Thymus (tissue), 14 donors: Measurements from ENCODE around the gene EFCAB3. TPM values are rescaled to one million over a fixed set of nuclear protein-coding genes. Genes with fewer than 3 reads are reported as not detected.

Experiments
- DNase-seq, 9 donors: peaks; one replicate each; pipeline ENCODE4 v3.0.0-alpha.2; 2013; ENCODE audit warnings: low spot score in 9 of 9, low read depth in 6 of 9, missing footprints in 1 of 9
- H3K27ac ChIP-seq, 2 donors: one replicate each; pipeline ENCODE4 v1.5.1; 2013; ENCODE audit warnings: control low read depth in 1 of 2, low read depth in 1 of 2, low read length in 1 of 2, mild to moderate bottlenecking in 1 of 2, moderate library complexity in 1 of 2
- H3K27me3 ChIP-seq, 2 donors: one replicate each; pipeline ENCODE4 v1.5.1; 2013; ENCODE audit warnings: low read length in 1 of 2; ENCODE audit not compliant: control insufficient read depth in 2 of 2, insufficient read depth in 1 of 2
- H3K36me3 ChIP-seq, 2 donors: one replicate each; pipeline ENCODE4 v1.5.1; 2013; ENCODE audit warnings: low read length in 1 of 2, mild to moderate bottlenecking in 1 of 2, moderate library complexity in 1 of 2; ENCODE audit not compliant: control insufficient read depth in 2 of 2, insufficient read depth in 2 of 2
- H3K4me1 ChIP-seq, 2 donors: one replicate each; pipeline ENCODE4 v1.5.1; 2013; ENCODE audit warnings: low read length in 2 of 2; ENCODE audit not compliant: control insufficient read depth in 2 of 2, insufficient read depth in 2 of 2
- H3K4me3 ChIP-seq, 2 donors: one replicate each; pipeline ENCODE4 v1.5.1; 2013; ENCODE audit warnings: low read length in 2 of 2, control low read depth in 1 of 2, mild to moderate bottlenecking in 1 of 2
- H3K9me3 ChIP-seq, 2 donors: one replicate each; pipeline ENCODE4 v1.5.1; 2013; ENCODE audit warnings: low read length in 1 of 2, mild to moderate bottlenecking in 1 of 2; ENCODE audit not compliant: control insufficient read depth in 2 of 2, insufficient read depth in 1 of 2
- whole genome bisulfite sequencing: extraction: QIAGEN DNeasy Blood & Tissue Kit; methylation state at CpG from one replicate; pipeline ENCODE4 v1.1.7; 2013; 5-methylcytosine and 5-hydroxymethylcytosine counted together
- long read RNA-seq, 10 donors: transcript quantifications; one replicate each; lab custom pipeline, GENCODE V29; 2026
- polyA plus RNA-seq: library from polyadenylated mRNA; stranded (reverse); fragments of 200-250 nt; gene quantifications from one replicate; pipeline ENCODE4 v1.2.3, GENCODE V29; 2013
- total RNA-seq: library from RNA; stranded (reverse); fragments of 120-200 nt; gene quantifications from one replicate; pipeline ENCODE4 v1.2.4, GENCODE V29; 2013
- donor health status: healthy.

The EFCAB3 gene
- not detected for total RNA-seq
- polyA plus RNA-seq: not detected
- long read RNA-seq, donor 1: 0 reads
- long read RNA-seq, donor 2: 0 reads
- long read RNA-seq, donor 3: 0 reads
- long read RNA-seq, donor 4: 0 reads
- long read RNA-seq, donor 5: 0 reads
- long read RNA-seq, donor 6: 0 reads
- long read RNA-seq, donor 7: 0 reads
- long read RNA-seq, donor 8: 0 reads
- long read RNA-seq, donor 9: 0 reads
- long read RNA-seq, donor 10: 0 reads

GRCh38 chr17:62380253-62380652 lies at the start of gene EFCAB3:
Gene EFCAB3 (plus strand): TSS chr17:62380553. CDS start chr17:62382980, 2,427 bp downstream.
- H3K36me3 ChIP-seq: no peaks in the 10 kb centered on the region
- WGBS: 94% methylated on average over 3 of the region's 3 CpGs
- H3K4me3 ChIP-seq: no peak within 1 kb of the TSS

GRCh38 chr17:62336527-62336926 lies 43.8 kb upstream of the EFCAB3 start:
- Histone ChIP-seq H3K27ac (no peak overlapping the region), H3K9me3 (no peaks in the 10 kb centered on the region), H3K36me3 (no peaks in the 10 kb centered on the region), H3K27me3 (no peaks in the 10 kb centered on the region), H3K4me3 (no peak overlapping the region), H3K4me1 (no peaks in the 10 kb centered on the region)
- no peak for DNase-seq

More at GRCh38 chr17:62380253-62380652, at the start of gene EFCAB3:
- Histone ChIP-seq H3K27ac (no peak within 1 kb of the TSS), H3K9me3 (peaks cover 0 to 3% of the 10 kb centered on the region in 2 donors), H3K27me3 (peaks cover 0 to 4% of the 10 kb centered on the region in 2 donors), H3K4me1 (no peaks in the 10 kb centered on the region)
- DNase-seq: no peak

GRCh38 chr17:62343764-62344270 lies 36.5 kb upstream of the EFCAB3 start:
- WGBS: 82% methylated on average over 3 of the region's 3 CpGs
- H3K27ac ChIP-seq: no peak overlapping the region
- no peaks in the 10 kb centered on the region for H3K9me3 ChIP-seq
- H3K4me3 ChIP-seq: no peak overlapping the region
- no peak for DNase-seq
- no peaks in the 10 kb centered on the region for H3K27me3 ChIP-seq
- no peaks in the 10 kb centered on the region for H3K4me1 ChIP-seq
- no peaks in the 10 kb centered on the region for H3K36me3 ChIP-seq

- Histone ChIP-seq H3K27me3 (no peaks in the 10 kb centered on the region), H3K36me3 (no peaks in the 10 kb centered on the region), H3K27ac (no peak overlapping the region), H3K9me3 (no peaks in the 10 kb centered on the region), H3K4me1 (no peaks in the 10 kb centered on the region), H3K4me3 (no peak overlapping the region)
- WGBS: 99% methylated on average over 5 of the region's 5 CpGs
- no peak for DNase-seq
Measured at GRCh38 chr17:62351176-62351575, 29.2 kb upstream of the EFCAB3 start.

- no peaks in the 10 kb centered on the region for H3K27me3 ChIP-seq
- WGBS: 90% methylated on average over 2 of the region's 2 CpGs
- DNase-seq: no peak
- H3K27ac ChIP-seq: no peak overlapping the region
- H3K4me1 ChIP-seq: no peaks in the 10 kb centered on the region
- no peaks in the 10 kb centered on the region for H3K9me3 ChIP-seq
- H3K4me3 ChIP-seq: no peak overlapping the region
- no peaks in the 10 kb centered on the region for H3K36me3 ChIP-seq
Measured at GRCh38 chr17:62366191-62366590, 14.2 kb upstream of the EFCAB3 start.

GRCh38 chr17:62381561-62381960 lies 1.2 kb downstream of the EFCAB3 start:
- peaks cover 0 to 3% of the 10 kb centered on the region in 2 donors for H3K9me3 ChIP-seq
- peaks cover 0 to 4% of the 10 kb centered on the region in 2 donors for H3K27me3 ChIP-seq
- no peaks in the 10 kb centered on the region for H3K36me3 ChIP-seq
- WGBS: 96% methylated on average over 18 of the region's 18 CpGs
- DNase-seq: no peak
- no peak overlapping the region for H3K27ac ChIP-seq
- H3K4me3 ChIP-seq: no peak overlapping the region
- no peaks in the 10 kb centered on the region for H3K4me1 ChIP-seq

GRCh38 chr17:62388856-62389255 lies 8.5 kb downstream of the EFCAB3 start:
- no peak for DNase-seq
- WGBS: 7% methylated on average over 1 of the region's 1 CpG
- Histone ChIP-seq H3K36me3 (no peaks in the 10 kb centered on the region), H3K27me3 (no peaks in the 10 kb centered on the region), H3K27ac (no peak overlapping the region), H3K9me3 (no peaks in the 10 kb centered on the region), H3K4me3 (no peak overlapping the region), H3K4me1 (no peaks in the 10 kb centered on the region)

- Histone ChIP-seq H3K27me3 (no peaks in the 10 kb centered on the region), H3K4me3 (no peak overlapping the region), H3K9me3 (no peaks in the 10 kb centered on the region), H3K4me1 (no peaks in the 10 kb centered on the region), H3K27ac (no peak overlapping the region), H3K36me3 (no peaks in the 10 kb centered on the region)
- WGBS: 96% methylated on average over 1 of the region's 1 CpG
- no peak for DNase-seq
Measured at GRCh38 chr17:62392908-62393307, 12.6 kb downstream of the EFCAB3 start.

GRCh38 chr17:62398891-62399290 lies 18.5 kb downstream of the EFCAB3 start:
- Histone ChIP-seq H3K27ac (no peak overlapping the region), H3K4me1 (no peaks in the 10 kb centered on the region), H3K9me3 (no peaks in the 10 kb centered on the region), H3K4me3 (no peak overlapping the region), H3K27me3 (no peaks in the 10 kb centered on the region), H3K36me3 (no peaks in the 10 kb centered on the region)
- no peak for DNase-seq
- 97% methylated on average over 1 of the region's 1 CpG for WGBS
